ENCODE results near the gene HSPH1.

- TF ChIP-seq YY1 (IDR thresholded peaks at IDR 0.05; ENCODE audit: insufficient read depth, insufficient read length) (no peak), SUZ12 (IDR thresholded peaks at IDR 0.05; ENCODE audit: extremely low read depth, insufficient read depth, insufficient read length) (no peak), ZNF274 (IDR thresholded peaks at IDR 0.05; ENCODE audit: low read depth, low read length) (no peak)
Observed at GRCh38 chr13:31184451-31184850, 22.7 kb upstream of the HSPH1 start.

Data from NT2/D1 (cell line).